ENCODE measurements around the gene DYNLRB1. TPM values are rescaled to one million over a fixed set of nuclear protein-coding genes. Genes with fewer than 3 reads are reported as not detected.

The DYNLRB1 gene
- total and polyA plus RNA-seq, 2 of the 13 experiments (the other 11 are each of a cell fraction or from before 2014, with no cell fraction given): 140 to 244 TPM

GRCh38 chr20:34516247-34517113 lies at the start of gene DYNLRB1 (continued):
- TF ChIP-seq CSRNP2 (CRISPR knock-in tag; conservative IDR thresholded peaks at IDR 0.05; ENCODE audit: low read depth) (no peak), ZNF792 (CRISPR knock-in tag; IDR thresholded peaks at IDR 0.05) (peak; percentile 97), PCBP1 (IDR thresholded peaks at IDR 0.05; ENCODE audit: borderline replicate concordance, low read depth, low read length) (peak; percentile 83; the same call in 1 of the 2 replicates), MATR3 (CRISPR knock-in tag; IDR thresholded peaks at IDR 0.05) (0 out of 2 replicates have a peak, but pooled peaks have one; percentile 39), ZNF34 (CRISPR knock-in tag; IDR thresholded peaks at IDR 0.05; ENCODE audit: borderline replicate concordance) (no peak), MXD1 (CRISPR knock-in tag; IDR thresholded peaks at IDR 0.05) (peak; percentile 56; the same call in 1 of the 2 replicates), DPF2 (CRISPR knock-in tag; IDR thresholded peaks at IDR 0.05; ENCODE audit: borderline replicate concordance, low read depth) (no peak), IRF1 (CRISPR knock-in tag; IDR thresholded peaks at IDR 0.05; ENCODE audit: low read depth) (no peak; the same call in 1 of the 2 replicates), ZSCAN31 (CRISPR knock-in tag; IDR thresholded peaks at IDR 0.05; ENCODE audit: low read depth) (peak; percentile 94), RBFOX2 (IDR thresholded peaks at IDR 0.05; ENCODE audit: low read depth, low read length) (peak; percentile 99), SP5 (CRISPR knock-in tag; IDR thresholded peaks at IDR 0.05; ENCODE audit: borderline replicate concordance, low read depth) (no peak; the same call in 1 of the 2 replicates), ETV6 (CRISPR knock-in tag; conservative IDR thresholded peaks at IDR 0.05) (peak; percentile 93), ZUFSP (CRISPR knock-in tag; IDR thresholded peaks at IDR 0.05; ENCODE audit: borderline replicate concordance) (no peak), IKZF5 (CRISPR knock-in tag; IDR thresholded peaks at IDR 0.05) (peak; percentile 98), ZNF367 (CRISPR knock-in tag; IDR thresholded peaks at IDR 0.05; ENCODE audit: borderline replicate concordance) (0 out of 2 replicates have a peak, but pooled peaks have one; percentile 83), TSC22D2 (CRISPR knock-in tag; IDR thresholded peaks at IDR 0.05; ENCODE audit: borderline replicate concordance) (peak; percentile 97), ZNF639 (CRISPR knock-in tag; conservative IDR thresholded peaks at IDR 0.05) (peak; percentile 95)

Data from HepG2 (cell line).